Measurements from ENCODE around the gene TIE1. TPM values are rescaled to one million over a fixed set of nuclear protein-coding genes. Genes with fewer than 3 reads are reported as not detected.

The TIE1 gene
- total and polyA plus RNA-seq, 12 donors = 5.0 to 49.8 (median 27.0) TPM

GRCh38 chr1:43372172-43372571, 71.4 kb downstream of the TIE1 start:
- peaks cover 6 to 24% of the 10 kb centered on the region in 2 donors for H3K4me1 ChIP-seq (replicated peaks in 1 of 2)
- H3K27me3 ChIP-seq = no peaks in the 10 kb centered on the region
- no peak for DNase-seq
- TF ChIP-seq CTCF (IDR thresholded peaks at IDR 0.05) = no peak
- intact Hi-C loops (cut with DNase I) = no loop called here
- H3K4me3 ChIP-seq = no peak overlapping the region
- H3K36me3 ChIP-seq (replicated peaks in 1 of 2) = no peaks in the 10 kb centered on the region
- H3K27ac ChIP-seq = no peak overlapping the region
- H3K9me3 ChIP-seq (replicated peaks in 1 of 3) = no peaks in the 10 kb centered on the region
- 94 to 100% (median 96%) methylated on average over 5 of the region's 5 CpGs for WGBS, 4 donors

Small RNA genes lying within 50 kb of the gene (microRNA-seq; reads per million reads assigned to microRNA genes)
- 1.9 to 4.0 (median 2.2) reads per million in 3 donors for gene MIR6734

Other genes starting within 250 kb of the TIE1 start
- 10 to 100 TPM; 33.4 to 79.7 (median 52.4) TPM for gene EBNA1BP2, start 128.7 kb upstream of the TIE1 start, total RNA-seq
- gene EBNA1BP2, start 128.7 kb upstream of the TIE1 start, polyA plus RNA-seq = 100 to 1,000 TPM in 1 of 3 donors, 10 to 100 TPM in 2; 32.6 to 189 (median 37.2) TPM
- gene CFAP57, start 128.7 kb upstream of the TIE1 start, total RNA-seq = 1 to 10 TPM in 1 of 9 donors, under 1 TPM in 5, not detected in 3; 0.06 to 2.1 (median 0.20) TPM
- gene CFAP57, start 128.7 kb upstream of the TIE1 start, polyA plus RNA-seq = 1 to 10 TPM in 1 of 3 donors, under 1 TPM in 2; 0.33 to 1.3 (median 0.37) TPM
- gene TMEM125, start 31.0 kb upstream of the TIE1 start, total RNA-seq = 1 to 10 TPM in 3 of 9 donors, under 1 TPM in 4, not detected in 2; 0.14 to 2.1 (median 0.89) TPM
- 1 to 10 TPM in 2 of 3 donors, under 1 TPM in 1; 0.72 to 1.6 (median 1.1) TPM for gene TMEM125, start 31.0 kb upstream of the TIE1 start, polyA plus RNA-seq
- not detected for gene C1orf210, start 15.4 kb upstream of the TIE1 start, total RNA-seq
- gene C1orf210, start 15.4 kb upstream of the TIE1 start, polyA plus RNA-seq = not detected
- gene MPL, start 36.8 kb downstream of the TIE1 start, total RNA-seq = under 1 TPM in 4 of 9 donors, not detected in 5; 0.11 to 0.61 (median 0.35) TPM
- under 1 TPM in 2 of 3 donors, not detected in 1; 0.15 to 0.40 TPM for gene MPL, start 36.8 kb downstream of the TIE1 start, polyA plus RNA-seq
- 10 to 100 TPM in 1 of 9 donors, 1 to 10 TPM in 5, under 1 TPM in 3; 0.32 to 12.8 (median 2.1) TPM for gene CDC20, start 58.0 kb downstream of the TIE1 start, total RNA-seq
- gene CDC20, start 58.0 kb downstream of the TIE1 start, polyA plus RNA-seq = 1 to 10 TPM in 2 of 3 donors, under 1 TPM in 1; 0.88 to 3.0 (median 2.6) TPM
- gene ELOVL1, start 67.0 kb downstream of the TIE1 start, total RNA-seq = 100 to 1,000 TPM in 2 of 9 donors, 10 to 100 TPM in 7; 24.9 to 111 (median 70.2) TPM
- gene ELOVL1, start 67.0 kb downstream of the TIE1 start, polyA plus RNA-seq = 100 to 1,000 TPM in 1 of 3 donors, 10 to 100 TPM in 2; 33.6 to 242 (median 64.2) TPM
- gene MED8, start 88.8 kb downstream of the TIE1 start, total RNA-seq = 10 to 100 TPM; 17.3 to 79.1 (median 32.4) TPM
- gene MED8, start 88.8 kb downstream of the TIE1 start, polyA plus RNA-seq = 10 to 100 TPM; 26.2 to 58.3 (median 30.0) TPM
- 10 to 100 TPM; 16.1 to 62.3 (median 36.1) TPM for gene SZT2, start 88.9 kb downstream of the TIE1 start, total RNA-seq
- 100 to 1,000 TPM in 1 of 3 donors, 10 to 100 TPM in 2; 12.2 to 106 (median 33.3) TPM for gene SZT2, start 88.9 kb downstream of the TIE1 start, polyA plus RNA-seq
- 10 to 100 TPM; 27.0 to 66.5 (median 50.8) TPM for gene HYI, start 152.9 kb downstream of the TIE1 start, total RNA-seq
- 100 to 1,000 TPM in 2 of 3 donors, 10 to 100 TPM in 1; 24.7 to 209 (median 138) TPM for gene HYI, start 152.9 kb downstream of the TIE1 start, polyA plus RNA-seq
- gene PTPRF, start 229.9 kb downstream of the TIE1 start, total RNA-seq = 10 to 100 TPM in 8 of 9 donors, 1 to 10 TPM in 1; 9.2 to 92.0 (median 40.7) TPM
- 10 to 100 TPM; 10.5 to 21.0 (median 19.9) TPM for gene PTPRF, start 229.9 kb downstream of the TIE1 start, polyA plus RNA-seq